HepG2 (cell line): ENCODE measurements around the gene MLST8. TPM values are rescaled to one million over a fixed set of nuclear protein-coding genes. Genes with fewer than 3 reads are reported as not detected.

Experiments used
- ASH2L ChIP-seq: fragments of 300-600, 200-600 bp; sonication (generic); IDR thresholded peaks from 2 replicates; pipeline ENCODE4 v1.7.0; 2017; ENCODE audit warnings: low read depth, mild to moderate bottlenecking, moderate library complexity, mixed read lengths, low read length; ENCODE audit not compliant: insufficient read length
- DNMT1 ChIP-seq: sonication (generic); formaldehyde crosslinking; IDR thresholded peaks from 2 replicates; pipeline ENCODE4 v1.5.1; 2020; ENCODE audit warnings: mild to moderate bottlenecking, missing genetic modification reagents
- KDM6A ChIP-seq: IDR thresholded peaks from 2 replicates; pipeline ENCODE4 v1.6.1; 2016; ENCODE audit warnings: low read depth
- MTF2 ChIP-seq: sonication (generic); formaldehyde crosslinking; IDR thresholded peaks from 2 replicates; pipeline ENCODE4 v1.5.0; 2020; ENCODE audit warnings: missing genetic modification reagents, borderline replicate concordance
- MXD4 ChIP-seq: IDR thresholded peaks from 2 replicates; pipeline ENCODE4 v1.6.1; 2016; ENCODE audit warnings: mild to moderate bottlenecking, missing biosample characterization, missing genetic modification reagents
- NKX3-1 ChIP-seq: sonication (generic); formaldehyde crosslinking; IDR thresholded peaks from 2 replicates; pipeline ENCODE4 v1.5.0; 2020; ENCODE audit warnings: missing genetic modification reagents
- POGK ChIP-seq: sonication (generic); formaldehyde crosslinking; conservative IDR thresholded peaks from 2 replicates; pipeline ENCODE4 v1.8.0; 2022; ENCODE audit warnings: mild to moderate bottlenecking, moderate library complexity, missing genetic modification reagents
- REST ChIP-seq, 2 experiments: IDR thresholded peaks; 2 replicates each; pipeline ENCODE4 v1.6.1; 2011 to 2012; ENCODE audit warnings: low read length in 2 of 2, borderline replicate concordance in 1 of 2, low read depth in 1 of 2, mild to moderate bottlenecking in 1 of 2, moderate library complexity in 1 of 2
- SIN3B ChIP-seq: fragments of 150-350 bp; IDR thresholded peaks from 2 replicates; pipeline ENCODE4 v1.6.1; 2014; ENCODE audit warnings: low read length
- TEAD2 ChIP-seq: sonication (generic); formaldehyde crosslinking; IDR thresholded peaks from 2 replicates; pipeline ENCODE4 v1.9.0; 2021; ENCODE audit warnings: missing genetic modification reagents
- YEATS4 ChIP-seq: sonication (generic); formaldehyde crosslinking; IDR thresholded peaks from 2 replicates; pipeline ENCODE4 v1.4.0; 2020; ENCODE audit warnings: missing genetic modification reagents, borderline replicate concordance
- ZEB1 ChIP-seq: IDR thresholded peaks from 2 replicates; pipeline ENCODE4 v1.6.1; 2012; ENCODE audit warnings: mild to moderate bottlenecking, low read depth, inconsistent platforms; ENCODE audit not compliant: insufficient replicate concordance
- ZHX2 ChIP-seq, 2 experiments: sonication (generic) in 1 of 2; formaldehyde crosslinking in 1 of 2; IDR thresholded peaks; 2 replicates each; pipeline versions ENCODE4 v1.6.1 to v1.9.0; 2014 to 2022; ENCODE audit warnings: antibody characterized with exemption in 1 of 2, borderline replicate concordance in 1 of 2, inconsistent platforms in 1 of 2, low read depth in 1 of 2, missing genetic modification reagents in 1 of 2
- ZNF234 ChIP-seq: sonication (generic); formaldehyde crosslinking; conservative IDR thresholded peaks from 2 replicates; pipeline ENCODE4 v1.5.1; 2020; ENCODE audit warnings: mild to moderate bottlenecking, missing genetic modification reagents
- ZNF296 ChIP-seq: sonication (generic); formaldehyde crosslinking; conservative IDR thresholded peaks from 2 replicates; pipeline ENCODE4 v1.5.0; 2020; ENCODE audit warnings: mild to moderate bottlenecking, missing genetic modification reagents
- ZNF468 ChIP-seq: sonication (generic); formaldehyde crosslinking; IDR thresholded peaks from 2 replicates; pipeline ENCODE4 v1.8.0; 2022; ENCODE audit warnings: mild to moderate bottlenecking, moderate library complexity, missing genetic modification reagents
- ZNF674 ChIP-seq: sonication (generic); formaldehyde crosslinking; IDR thresholded peaks from 2 replicates; pipeline ENCODE4 v1.5.0; 2020; ENCODE audit warnings: low read depth, mild to moderate bottlenecking, missing genetic modification reagents
- ZNF777 ChIP-seq: sonication (generic); formaldehyde crosslinking; IDR thresholded peaks from 2 replicates; pipeline ENCODE4 v1.4.0; 2020; ENCODE audit warnings: missing genetic modification reagents
- polyA plus RNA-seq, 8 experiments: library from polyadenylated mRNA; depleted of rRNA in 3 of 8; stranded (reverse) in 7 of 8; unstranded in 1 of 8; fragments of >200 nt; fragmentation: Illumina TruSeq in 4 of 8; extraction: Trizol in 4 of 8; gene quantifications; 2 replicates each; pipeline versions ENCODE4 v1.2.1 to v1.2.3, GENCODE V29; 2011 to 2016; ENCODE audit warnings: low read depth in 4 of 8, missing spikeins in 1 of 8, mixed read lengths in 1 of 8; ENCODE audit not compliant: insufficient read depth in 1 of 8
- total RNA-seq, 5 experiments: library from RNA; depleted of rRNA; stranded (reverse); fragments of >200 nt; fragmentation: Illumina TruSeq; extraction: Trizol; gene quantifications; 2 replicates each; pipeline ENCODE4 v1.2.3, GENCODE V29; 2016; ENCODE audit warnings: low read depth in 1 of 5

Gene MLST8
- total and polyA plus RNA-seq, 2 of the 13 experiments (the other 11 are each of a cell fraction or from before 2014, with no cell fraction given), result 30.8 to 72.7 TPM

- TF ChIP-seq ZHX2 (IDR thresholded peaks at IDR 0.05; ENCODE audit: low read depth) (peak; percentile 54; the same call in 1 of the 2 replicates), ZHX2 (CRISPR knock-in tag; IDR thresholded peaks at IDR 0.05; ENCODE audit: borderline replicate concordance) (no peak), ZNF674 (CRISPR knock-in tag) (no peak), POGK (CRISPR knock-in tag) (no peak), TEAD2 (CRISPR knock-in tag) (no peak), ASH2L (peak; percentile 24), ZEB1 (no peak), KDM6A (CRISPR knock-in tag) (no peak), MXD4 (CRISPR knock-in tag) (peak; percentile 48; the same call in 1 of the 2 replicates), ZNF234 (no peak), SIN3B (no peak), DNMT1 (CRISPR knock-in tag) (peak; percentile 74; the same call in 1 of the 2 replicates), ZNF296 (CRISPR knock-in tag) (0 out of 2 replicates have a peak, but pooled peaks have one; percentile 55), YEATS4 (CRISPR knock-in tag) (peak; percentile 49), NKX3-1 (CRISPR knock-in tag) (no peak), REST (IDR thresholded peaks at IDR 0.05; ENCODE audit: borderline replicate concordance in 1 of 2, low read depth in 1 of 2, low read length in 2 of 2) (no peak), ZNF468 (CRISPR knock-in tag) (no peak), ZNF777 (CRISPR knock-in tag) (no peak), MTF2 (CRISPR knock-in tag) (peak; percentile 50; the same call in 1 of the 2 replicates)
Measured at GRCh38 chr16:2163211-2163881, 41.9 kb upstream of the MLST8 start (continued).
